Amniotic stem cell (primary cell): ENCODE data around the gene SALL2.
"Not testable (repeated sequence)": the region's sequence is repeated elsewhere in the genome, so short reads cannot be mapped to it uniquely, and the experiment has no call there.

Experiments used
- DNase-seq: peaks from one replicate; lab custom pipeline; 2025; lab: John Stamatoyannopoulos, UW

SALL2 gene

GRCh38 chr14:21525962-21526671 lies at the start of gene SALL2:
Gene SALL2 (minus strand): TSS chr14:21526346. CDS start chr14:21526127, 219 bp downstream.
- no peak for DNase-seq

DNA sequence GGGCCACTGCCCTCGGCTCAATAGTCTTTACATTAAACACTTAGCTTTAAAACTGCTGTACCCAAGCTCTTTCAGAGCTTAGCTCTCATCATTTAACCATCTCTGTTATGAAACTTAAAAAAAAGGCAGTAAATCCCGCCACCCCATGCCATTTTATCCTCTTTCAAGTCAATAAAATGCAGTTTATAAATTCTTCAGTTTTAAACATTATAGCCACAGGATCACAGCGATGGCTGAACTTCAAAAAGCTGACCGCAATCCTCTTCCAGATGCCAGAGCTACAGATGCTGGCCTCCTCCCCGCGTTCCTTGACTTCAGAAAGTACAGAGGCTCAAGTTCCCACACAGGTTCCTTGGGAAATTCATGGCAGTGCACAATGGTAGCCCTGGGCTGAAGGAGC lies 49.5 kb upstream of the SALL2 start:
- DNase-seq = no peak

DNA sequence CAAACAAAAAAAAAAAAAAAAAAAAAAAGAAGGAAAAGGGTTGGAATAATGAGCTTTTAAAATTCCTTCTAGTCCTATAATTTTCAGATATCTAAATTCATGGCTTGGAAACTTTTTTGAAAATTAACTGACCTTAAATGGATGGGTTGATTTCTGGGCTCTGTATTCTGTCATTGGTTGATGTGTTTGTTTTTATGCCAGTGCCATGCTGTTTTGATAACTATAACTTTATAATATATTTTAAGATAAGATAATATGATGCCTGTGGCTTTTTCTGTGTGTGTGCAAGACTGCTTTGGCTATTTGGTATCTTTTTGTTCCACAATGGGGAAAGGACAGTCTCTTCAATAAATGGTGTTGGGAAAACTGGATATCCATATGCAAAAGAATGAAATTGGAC lies 46.5 kb upstream of the SALL2 start:
- DNase-seq = no peak

GRCh38 chr14:21558703-21559170 lies 32.6 kb upstream of the SALL2 start:
- no peak for DNase-seq

DNA sequence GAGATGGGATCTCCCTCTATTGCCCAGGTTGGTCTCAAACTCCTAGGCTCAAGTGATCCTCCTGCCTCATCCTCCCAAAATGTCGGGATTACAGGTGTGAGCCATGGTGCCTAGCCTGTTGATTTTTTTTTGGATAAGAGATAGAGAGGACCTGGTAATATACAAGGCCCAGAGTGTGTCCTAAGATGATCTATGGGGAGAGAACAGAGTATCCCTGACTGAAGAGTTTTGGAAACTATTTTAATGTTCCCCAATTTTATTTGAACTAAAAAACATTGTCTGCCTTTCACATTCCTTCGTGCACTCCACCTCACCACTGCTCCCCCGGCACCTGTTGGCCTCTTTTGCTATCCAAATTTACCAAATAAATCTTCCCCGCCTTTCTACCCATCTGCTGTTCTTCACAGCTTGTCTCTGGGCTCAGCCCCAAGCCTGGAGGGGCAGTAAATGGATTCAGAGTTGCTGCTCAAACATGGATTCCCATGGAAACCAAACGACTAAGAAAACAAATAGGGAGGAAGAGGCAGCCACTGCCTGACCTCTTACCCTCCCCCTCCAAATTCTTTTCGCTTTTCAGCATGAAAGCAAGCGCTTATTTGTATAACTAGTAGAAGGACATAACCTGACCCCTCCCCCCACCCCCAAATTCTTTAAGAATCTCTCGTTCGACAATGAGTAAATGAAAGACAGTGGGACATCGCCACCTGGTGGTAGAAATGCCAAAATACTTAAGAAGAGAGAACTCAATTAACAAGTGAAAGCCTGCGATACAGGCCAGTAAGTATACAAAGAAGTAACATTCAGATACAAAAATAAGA lies 31.1 kb upstream of the SALL2 start:
- DNase-seq = peak; percentile 84

GRCh38 chr14:21556378-21557083 lies 30.4 kb upstream of the SALL2 start:
- no peak for DNase-seq

DNA sequence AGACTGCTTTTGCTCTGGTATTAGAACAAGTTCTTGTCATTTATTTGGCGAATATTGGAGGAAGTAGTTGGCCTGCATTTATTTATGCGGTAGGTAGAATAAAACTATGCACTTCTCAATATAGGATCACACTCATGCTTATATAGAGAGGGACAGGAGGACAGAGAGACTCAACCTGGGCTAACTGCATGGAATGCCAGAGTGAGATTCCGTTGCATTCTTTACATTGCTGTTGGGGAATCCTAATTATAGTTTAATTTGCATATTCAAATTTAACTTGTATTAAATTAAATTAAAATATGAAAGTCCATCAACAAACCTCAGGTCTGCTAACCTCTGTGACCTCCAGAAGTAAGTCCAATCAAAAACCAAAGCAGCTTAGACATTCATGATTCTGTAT lies 27.1 kb upstream of the SALL2 start:
- DNase-seq = no peak

- not testable (repeated sequence) for DNase-seq
These were observed 18.4 kb upstream of the SALL2 start for GRCh38 chr14:21544588-21544987.

DNA sequence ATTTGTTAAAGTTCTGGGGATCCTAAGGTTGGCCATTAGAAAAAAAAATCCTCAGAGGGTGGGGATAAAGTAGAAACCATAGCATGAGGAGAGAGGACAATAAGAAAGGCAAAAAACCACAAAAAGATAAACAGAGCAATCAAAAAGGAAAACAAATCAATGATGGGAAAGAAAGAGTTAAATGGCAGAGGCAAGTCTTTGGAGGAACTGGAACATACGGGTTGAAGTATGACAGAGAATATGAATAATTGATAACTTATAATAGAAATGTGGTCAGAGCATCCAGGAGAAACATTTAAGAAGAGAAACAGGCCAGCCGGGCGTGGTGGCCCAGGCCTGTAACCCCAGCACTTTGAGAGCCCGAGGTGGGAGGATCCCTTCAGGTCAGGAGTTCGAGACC lies 17.8 kb upstream of the SALL2 start:
- DNase-seq = no peak

GRCh38 chr14:21543521-21543960 lies 17.4 kb upstream of the SALL2 start:
- no peak for DNase-seq

GRCh38 chr14:21541413-21542074 lies 15.4 kb upstream of the SALL2 start:
- no peak for DNase-seq

DNA sequence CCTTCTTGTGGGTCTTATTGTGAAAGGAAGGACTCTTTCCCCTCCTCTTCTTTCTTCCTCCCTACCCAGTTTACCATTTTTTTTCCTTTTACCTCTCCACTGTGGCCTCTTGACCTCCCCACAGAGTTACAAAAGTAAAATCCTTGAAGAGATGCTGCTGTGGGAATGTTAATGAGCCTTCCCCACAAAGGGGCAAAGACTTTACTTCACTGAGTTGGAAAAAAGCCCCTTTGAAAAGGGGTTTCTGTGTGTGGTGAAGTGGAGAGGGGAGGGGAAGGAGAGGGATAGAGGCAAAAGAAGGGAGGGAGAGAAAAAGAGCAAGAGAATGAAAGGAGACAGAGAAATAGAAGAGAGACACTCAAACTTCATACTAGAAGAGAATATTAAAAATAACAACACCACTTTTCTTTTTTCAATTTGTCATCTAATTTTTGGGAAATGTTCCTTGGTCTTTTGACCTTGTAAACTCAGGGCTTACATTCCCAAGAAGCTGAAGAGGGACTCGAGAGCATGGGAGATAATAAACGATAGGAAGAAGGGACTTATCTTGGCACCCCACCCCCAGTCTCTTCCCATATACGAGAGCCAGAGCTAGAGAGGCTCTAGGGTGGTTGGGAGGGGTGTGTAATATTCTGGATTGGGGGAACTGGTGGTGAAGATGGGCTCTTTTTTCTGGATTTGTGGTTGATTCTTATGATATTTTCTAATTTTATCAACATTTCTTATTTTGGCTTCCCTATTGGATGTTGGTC lies 13.2 kb upstream of the SALL2 start:
- DNase-seq = no peak

- no peak for DNase-seq
These were observed 10.9 kb upstream of the SALL2 start for GRCh38 chr14:21537090-21537424.

- no peak for DNase-seq
These were observed 10.4 kb upstream of the SALL2 start for GRCh38 chr14:21536418-21537089.

DNA sequence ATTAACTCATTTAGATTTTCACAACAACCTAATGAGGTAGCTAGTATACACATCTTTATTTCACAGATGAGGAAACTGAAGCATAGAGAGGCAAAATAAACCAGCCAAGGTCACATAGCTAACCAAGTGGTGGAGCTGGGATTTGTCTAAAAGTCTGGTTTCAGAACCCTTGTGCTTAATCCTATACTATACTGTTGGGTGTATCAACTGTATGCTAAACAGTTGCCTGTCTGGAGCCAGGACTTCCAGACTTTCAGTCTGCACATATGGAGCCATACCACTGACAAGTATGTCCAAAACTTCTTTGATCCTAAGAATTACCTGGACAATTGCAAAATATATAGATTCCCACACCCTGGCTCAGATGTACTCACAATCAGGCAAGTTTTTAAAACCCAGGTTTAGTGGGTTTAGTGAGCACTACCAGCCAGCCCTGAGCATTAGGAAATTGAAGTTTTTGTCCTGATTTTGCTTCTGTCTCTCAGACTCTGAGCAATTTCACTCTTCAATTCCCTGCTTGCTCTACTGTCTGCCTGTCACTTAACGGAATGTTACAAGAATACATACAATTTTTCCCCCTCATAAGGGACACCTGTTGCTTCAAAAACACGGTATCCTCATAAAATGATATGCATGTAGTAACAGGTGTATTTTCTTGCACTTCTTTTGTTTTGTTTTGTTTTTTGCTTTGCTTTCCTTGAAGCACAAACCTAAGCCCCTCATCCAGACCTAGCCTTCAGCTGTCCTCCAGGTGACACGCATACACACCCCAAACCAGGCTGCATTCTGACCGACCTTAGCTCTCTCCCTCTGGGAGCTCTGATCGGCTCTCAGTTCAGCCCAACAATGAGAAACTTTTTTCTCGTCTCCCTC lies 9.6 kb upstream of the SALL2 start:
- no peak for DNase-seq

DNA sequence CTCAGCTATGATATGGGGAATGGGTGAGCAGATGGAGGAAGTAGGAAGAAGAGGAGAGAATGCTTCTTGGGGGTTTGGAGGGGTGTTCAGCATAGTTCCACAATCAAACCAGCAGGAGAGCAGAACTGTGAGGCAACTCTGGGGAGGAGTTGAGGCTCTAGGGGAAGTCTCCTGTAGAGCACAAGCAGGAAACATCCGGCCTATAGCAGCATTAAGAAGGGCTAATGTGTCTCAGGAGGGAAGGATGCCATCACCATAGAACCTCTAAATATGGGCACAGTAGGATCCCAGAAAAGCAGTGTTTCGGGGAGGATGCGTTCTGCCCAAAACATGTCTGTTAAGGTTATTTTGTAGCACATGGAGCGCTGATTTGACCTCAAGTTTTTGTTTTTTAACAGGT lies 8.4 kb upstream of the SALL2 start:
- DNase-seq = no peak

DNA sequence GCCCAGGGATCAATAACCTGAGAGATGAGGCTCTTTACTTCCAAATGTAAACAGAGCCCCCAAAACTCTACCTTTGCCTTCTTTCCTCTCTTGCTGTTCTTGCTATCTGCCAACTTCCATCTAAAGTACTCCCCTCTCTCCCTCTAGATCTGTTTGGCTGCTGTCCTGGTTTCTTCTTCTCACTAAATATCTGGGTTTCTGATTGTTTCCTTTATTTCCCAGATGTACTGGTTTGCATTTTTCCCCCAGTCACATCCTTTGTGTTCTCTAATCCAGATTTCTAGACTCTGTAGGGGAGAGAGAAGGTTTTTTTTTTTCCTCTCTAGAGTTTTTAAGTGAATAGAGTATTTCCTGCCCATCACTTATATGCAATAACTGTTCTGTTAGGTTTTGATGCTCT lies 7.1 kb upstream of the SALL2 start:
- DNase-seq = no peak

GRCh38 chr14:21529515-21529914 lies 3.4 kb upstream of the SALL2 start:
- DNase-seq = no peak

GRCh38 chr14:21528381-21529348 lies 2.5 kb upstream of the SALL2 start:
- no peak for DNase-seq
